ENCODE results near the gene CUEDC2.

DNA sequence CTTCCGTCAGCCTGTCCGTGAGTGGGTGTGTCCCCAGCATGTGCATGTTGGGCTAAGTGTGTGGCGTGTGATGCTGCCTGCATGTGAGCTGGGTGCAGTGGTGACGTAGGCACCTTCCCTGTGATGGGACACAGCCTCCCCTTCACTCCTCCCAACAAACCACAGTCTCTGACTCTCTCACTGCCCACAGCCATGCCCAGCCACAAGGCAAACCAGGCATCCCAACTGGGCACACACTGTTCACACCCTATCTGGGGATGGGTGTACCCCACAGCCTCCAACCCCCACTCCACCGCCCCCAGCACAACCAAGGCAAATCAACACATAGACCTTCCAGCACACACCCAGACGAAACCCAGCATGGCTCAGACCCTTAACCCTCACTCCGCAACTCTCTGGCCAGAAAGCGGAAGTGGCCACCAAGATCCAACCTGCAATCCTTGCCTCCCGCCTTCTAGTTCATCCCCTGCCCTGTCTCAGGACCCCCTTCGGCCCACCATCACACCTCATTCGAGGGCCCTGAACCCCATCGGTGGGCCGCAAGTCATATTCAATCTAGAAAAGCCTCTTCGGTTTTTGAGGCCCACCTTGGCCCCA lies 24.1 kb downstream of the CUEDC2 start:
- TF ChIP-seq, protein P1, sequence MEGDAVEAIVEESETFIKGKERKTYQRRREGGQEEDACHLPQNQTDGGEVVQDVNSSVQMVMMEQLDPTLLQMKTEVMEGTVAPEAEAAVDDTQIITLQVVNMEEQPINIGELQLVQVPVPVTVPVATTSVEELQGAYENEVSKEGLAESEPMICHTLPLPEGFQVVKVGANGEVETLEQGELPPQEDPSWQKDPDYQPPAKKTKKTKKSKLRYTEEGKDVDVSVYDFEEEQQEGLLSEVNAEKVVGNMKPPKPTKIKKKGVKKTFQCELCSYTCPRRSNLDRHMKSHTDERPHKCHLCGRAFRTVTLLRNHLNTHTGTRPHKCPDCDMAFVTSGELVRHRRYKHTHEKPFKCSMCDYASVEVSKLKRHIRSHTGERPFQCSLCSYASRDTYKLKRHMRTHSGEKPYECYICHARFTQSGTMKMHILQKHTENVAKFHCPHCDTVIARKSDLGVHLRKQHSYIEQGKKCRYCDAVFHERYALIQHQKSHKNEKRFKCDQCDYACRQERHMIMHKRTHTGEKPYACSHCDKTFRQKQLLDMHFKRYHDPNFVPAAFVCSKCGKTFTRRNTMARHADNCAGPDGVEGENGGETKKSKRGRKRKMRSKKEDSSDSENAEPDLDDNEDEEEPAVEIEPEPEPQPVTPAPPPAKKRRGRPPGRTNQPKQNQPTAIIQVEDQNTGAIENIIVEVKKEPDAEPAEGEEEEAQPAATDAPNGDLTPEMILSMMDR (IDR thresholded peaks at IDR 0.05) = no peak
- no peak for TF ChIP-seq ZFX (IDR thresholded peaks at IDR 0.05; ENCODE audit: borderline replicate concordance)

Measured in 22Rv1 (cell line).